Suppressor macrophage (primary cell): ENCODE results near the gene ATIC.

ENCODE experiments used
- DNase-seq, 4 experiments: peaks; one replicate each; pipeline ENCODE4 v3.0.0-alpha.2; 2020 to 2022

The ATIC gene

DNA sequence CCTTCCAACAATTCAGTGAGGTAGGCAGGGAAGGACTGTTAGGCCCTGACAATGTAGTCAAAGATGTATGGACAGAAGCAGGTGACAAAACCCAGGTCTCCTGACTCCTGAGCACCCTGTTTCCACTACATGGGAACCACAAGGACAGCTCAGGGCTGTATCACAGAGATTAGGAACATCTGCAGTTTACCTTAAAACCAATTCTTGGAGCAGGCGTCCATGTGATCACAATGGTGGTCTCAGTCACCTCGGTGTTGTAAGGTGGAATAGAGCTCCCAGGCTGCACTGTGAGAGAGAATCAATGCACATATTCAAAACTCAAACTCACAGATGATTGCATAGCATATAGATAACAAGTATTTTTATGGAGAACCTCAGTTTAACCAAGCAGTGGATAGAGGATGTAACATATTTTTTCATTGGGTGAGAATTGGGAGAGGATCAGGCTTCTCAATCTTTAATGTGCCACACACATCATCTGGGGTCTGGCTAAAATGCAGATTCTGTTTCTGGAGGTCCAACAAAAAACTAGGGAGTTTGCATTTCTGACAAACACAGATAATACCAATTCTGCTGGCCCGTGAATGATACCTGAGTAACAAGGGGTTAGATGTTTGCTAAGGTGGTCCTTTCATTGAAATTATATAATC, 87.3 kb downstream of the ATIC start:
- no peak for DNase-seq
